A549 (cell line): ENCODE data around the gene SDC1. TPM values are rescaled to one million over a fixed set of nuclear protein-coding genes. Genes with fewer than 3 reads are reported as not detected.

Source experiments
- ATAC-seq, 2 experiments: fragments of 200-7000 bp in 1 of 2; fragments of >200 bp in 1 of 2; cut with Nextera tagmentation in 1 of 2; cut with Tn5 transposase in 1 of 2; 3 replicates each; pipeline versions ENCODE4 v1.8.0 to v1.9.1; 2018 to 2020; ENCODE audit warnings: mild to moderate bottlenecking in 1 of 2, moderate library complexity in 1 of 2
- CTCF ChIA-PET: fragments of 300-600 bp; sonication (Branson Sonifier 250); formaldehyde crosslinking; extraction: SDS; loops from one replicate; lab custom pipeline; 2021; ENCODE audit warnings: antibody characterized with exemption, inconsistent platforms; lab: Yijun Ruan, JAX
- POLR2A ChIA-PET: fragments of 350-600 bp; formaldehyde crosslinking; extraction: SDS; loops from one replicate; lab custom pipeline; 2021; ENCODE audit warnings: antibody characterized with exemption, inconsistent platforms; lab: Yijun Ruan, JAX
- DNase-seq, 2 experiments: peaks; one replicate each; pipeline versions ENCODE4 v3.0.0 to v3.0.0-alpha.2; 2011 to 2016; ENCODE audit warnings: low read depth in 1 of 2, low spot score in 1 of 2
- FAIRE-seq: peaks from 2 replicates; lab custom pipeline; 2011; peaks lifted over from hg19 to GRCh38; lab: Jason Lieb, UNC
- H3K27ac ChIP-seq, 2 experiments: fragments of >200 bp; sonication (Bioruptor Twin); formaldehyde crosslinking; 3 replicates each; pipeline ENCODE4 v1.5.1; 2016 to 2017
- H3K4me1 ChIP-seq: fragments of >200 bp; sonication (Bioruptor Twin); formaldehyde crosslinking; 3 replicates; pipeline ENCODE4 v1.6.1; 2016
- H3K4me2 ChIP-seq: fragments of >200 bp; sonication (Bioruptor Twin); formaldehyde crosslinking; 3 replicates; pipeline ENCODE4 v1.6.1; 2016
- H3K4me3 ChIP-seq: fragments of >200 bp; sonication (Bioruptor Twin); formaldehyde crosslinking; 3 replicates; pipeline ENCODE4 v1.5.1; 2016
- H3K9me3 ChIP-seq: fragments of >200 bp; sonication (Bioruptor Twin); formaldehyde crosslinking; 3 replicates; pipeline ENCODE4 v1.6.1; 2016
- CEBPB ChIP-seq, 2 experiments: fragments of >200 bp in 1 of 2; sonication (Bioruptor Twin) in 1 of 2; formaldehyde crosslinking in 1 of 2; IDR thresholded peaks; 2 replicates each; pipeline ENCODE4 v1.6.1; 2012 to 2016
- CHD2 ChIP-seq: fragments of 150-350 bp; IDR thresholded peaks from 2 replicates; pipeline ENCODE4 v1.6.1; 2014; ENCODE audit warnings: low read length; ENCODE audit not compliant: partially characterized antibody
- CHD4 ChIP-seq: fragments of 200-600 bp; sonication (generic); IDR thresholded peaks from 2 replicates; pipeline ENCODE4 v1.6.1; 2016; ENCODE audit warnings: antibody characterized with exemption, mild to moderate bottlenecking, borderline replicate concordance
- EHMT2 ChIP-seq: fragments of 200-600 bp; sonication (generic); IDR thresholded peaks from 2 replicates; pipeline ENCODE4 v1.6.1; 2016; ENCODE audit warnings: antibody characterized with exemption, low read depth, mild to moderate bottlenecking, moderate library complexity
- EP300 ChIP-seq, 2 experiments: fragments of >200 bp; sonication (Bioruptor Twin); formaldehyde crosslinking; IDR thresholded peaks; 2 replicates in 1 of 2; 3 replicates in 1 of 2; pipeline ENCODE4 v1.6.1; 2016 to 2017
- ESRRA ChIP-seq: fragments of 150-350 bp; IDR thresholded peaks from 2 replicates; pipeline ENCODE4 v1.6.1; 2014; ENCODE audit warnings: mild to moderate bottlenecking, low read length, borderline replicate concordance
- FOSB ChIP-seq: fragments of 250-450 bp; sonication (Bioruptor Pico); IDR thresholded peaks from 2 replicates; pipeline ENCODE4 v1.5.0; 2020; ENCODE audit warnings: mild to moderate bottlenecking, moderate library complexity
- GATA3 ChIP-seq: IDR thresholded peaks from 2 replicates; pipeline ENCODE4 v1.6.1; 2012; ENCODE audit warnings: borderline replicate concordance
- HOXA7 ChIP-seq: fragments of 250-450 bp; sonication (Bioruptor Pico); IDR thresholded peaks from 2 replicates; pipeline ENCODE4 v1.5.0; 2020; ENCODE audit warnings: mild to moderate bottlenecking, moderate library complexity
- HOXB5 ChIP-seq: fragments of 250-450 bp; sonication (Bioruptor Pico); IDR thresholded peaks from 2 replicates; pipeline ENCODE4 v1.5.0; 2020; ENCODE audit warnings: mild to moderate bottlenecking, moderate library complexity
- JUN ChIP-seq, 2 experiments: fragments of >200 bp; sonication (Bioruptor Twin); formaldehyde crosslinking; IDR thresholded peaks; 2 replicates in 1 of 2; 3 replicates in 1 of 2; pipeline ENCODE4 v1.6.1; 2016 to 2017
- JUNB ChIP-seq: fragments of >200 bp; sonication (Bioruptor Twin); formaldehyde crosslinking; IDR thresholded peaks from 2 replicates; pipeline ENCODE4 v1.6.1; 2016
- NFE2L2 ChIP-seq: fragments of 150-350 bp; conservative IDR thresholded peaks from 2 replicates; pipeline ENCODE4 v1.6.1; 2014; ENCODE audit warnings: low read length
- RAD21 ChIP-seq, 2 experiments: fragments of >200 bp in 1 of 2; sonication (Bioruptor Twin) in 1 of 2; formaldehyde crosslinking in 1 of 2; IDR thresholded peaks in 1 of 2; conservative IDR thresholded peaks in 1 of 2; 2 replicates in 1 of 2; 3 replicates in 1 of 2; pipeline ENCODE4 v1.6.1; 2012 to 2018; ENCODE audit warnings: inconsistent platforms in 1 of 2
- RARB ChIP-seq: fragments of 250-450 bp; sonication (Bioruptor Pico); IDR thresholded peaks from 2 replicates; pipeline ENCODE4 v1.8.0; 2021; ENCODE audit warnings: mild to moderate bottlenecking, moderate library complexity
- SREBF2 ChIP-seq: fragments of 450-650 bp; IDR thresholded peaks from 2 replicates; pipeline ENCODE4 v1.6.1; 2014; ENCODE audit warnings: mild to moderate bottlenecking, moderate library complexity
- TFCP2L1 ChIP-seq: fragments of 250-450 bp; sonication (Bioruptor Pico); IDR thresholded peaks from 2 replicates; pipeline ENCODE4 v1.5.0; 2021; ENCODE audit warnings: mild to moderate bottlenecking
- TP53 ChIP-seq: fragments of 250-450 bp; sonication (Bioruptor Pico); IDR thresholded peaks from 2 replicates; pipeline ENCODE4 v1.5.0; 2021; ENCODE audit warnings: mild to moderate bottlenecking, moderate library complexity
- ZC3H11A ChIP-seq: fragments of 450-650 bp; IDR thresholded peaks from 2 replicates; pipeline ENCODE4 v1.6.1; 2014; ENCODE audit warnings: antibody characterized with exemption, mild to moderate bottlenecking
- ZFP36 ChIP-seq: fragments of 450-650 bp; IDR thresholded peaks from 2 replicates; pipeline ENCODE4 v1.6.1; 2014; ENCODE audit warnings: borderline replicate concordance; ENCODE audit not compliant: partially characterized antibody
- ZSCAN20 ChIP-seq: fragments of 250-450 bp; sonication (Bioruptor Pico); IDR thresholded peaks from 2 replicates; pipeline ENCODE4 v1.8.0; 2022; ENCODE audit warnings: mild to moderate bottlenecking, moderate library complexity
- WGBS: methylation state at CpG from one replicate; pipeline ENCODE4 v1.1.6; 2017; ENCODE audit errors: missing lambda C conversion rate; 5-methylcytosine and 5-hydroxymethylcytosine counted together
- polyA plus RNA-seq, 4 experiments: library from polyadenylated mRNA; depleted of rRNA in 3 of 4; stranded (reverse); fragments of >200 nt; fragmentation: RNase III in 1 of 4; extraction: RNeasy Plus Mini Kit Qiagen cat#74134 plus additional on column Dnase treatment in 1 of 4; gene quantifications; 2 replicates in 3 of 4; 3 replicates in 1 of 4; pipeline ENCODE4 v1.2.3, GENCODE V29; 2011 to 2017
- TF ChIP-seq, protein P1 (sequence below): IDR thresholded peaks from 2 replicates; pipeline ENCODE4 v1.6.1; 2012; ENCODE audit warnings: low read depth, borderline replicate concordance
- TF ChIP-seq, protein P2 (sequence below): fragments of >200 bp; sonication (Bioruptor Twin); formaldehyde crosslinking; IDR thresholded peaks from 3 replicates; pipeline ENCODE4 v1.5.1; 2016
- TF ChIP-seq, protein P3 (sequence below): fragments of 150-350 bp; IDR thresholded peaks from 2 replicates; pipeline ENCODE4 v1.6.1; 2014; ENCODE audit warnings: low read depth, mild to moderate bottlenecking, low read length

Gene SDC1
- polyA plus RNA-seq, 2 of the 4 experiments (the other 2 are of a cell fraction): 116 to 171 TPM

DNA sequence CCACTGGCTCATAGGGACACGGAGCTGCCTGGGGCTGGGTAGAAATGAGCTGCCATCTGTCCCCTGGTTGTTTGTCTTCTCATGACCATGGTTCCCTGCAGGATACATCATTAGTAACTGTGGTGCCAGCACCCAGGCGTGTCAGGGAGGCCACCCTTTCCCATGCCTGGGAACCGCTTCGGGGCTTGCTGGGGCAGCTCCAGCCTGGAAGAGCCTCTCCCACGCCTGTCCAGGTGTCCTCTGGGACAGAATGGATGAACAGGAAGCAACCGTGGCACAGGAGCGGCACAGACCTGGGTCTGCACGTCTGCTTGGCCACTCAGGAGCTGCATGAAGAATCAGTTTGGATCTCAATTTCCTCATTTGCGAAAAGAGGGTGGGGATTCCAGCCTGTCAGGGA lies 34.8 kb downstream of the SDC1 start:
- Histone ChIP-seq H3K27ac (peak overlapping the region in 1 of 2 experiments; percentile 90; a peak in 4 of 6 replicates), H3K4me2 (no peak overlapping the region), H3K4me3 (no peak overlapping the region), H3K4me1 (peaks cover 32% of the 10 kb centered on the region), H3K9me3 (no peaks in the 10 kb centered on the region)
- ChIA-PET POLR2A (no interaction called here), CTCF (interaction anchor here (0.6 to 9.9 kb wide), 17 partner anchors 8 to 101 kb away, joined by 3 to 111 read pairs (median 6); partner anchors contain the start of gene SDC1)
- TF ChIP-seq ESRRA (no peak), RARB (CRISPR knock-in tag) (no peak), EHMT2 (no peak), ZSCAN20 (CRISPR knock-in tag) (no peak), CHD2 (no peak), HOXA7 (CRISPR knock-in tag) (no peak), HOXB5 (no peak)
- TF ChIP-seq, protein P1, sequence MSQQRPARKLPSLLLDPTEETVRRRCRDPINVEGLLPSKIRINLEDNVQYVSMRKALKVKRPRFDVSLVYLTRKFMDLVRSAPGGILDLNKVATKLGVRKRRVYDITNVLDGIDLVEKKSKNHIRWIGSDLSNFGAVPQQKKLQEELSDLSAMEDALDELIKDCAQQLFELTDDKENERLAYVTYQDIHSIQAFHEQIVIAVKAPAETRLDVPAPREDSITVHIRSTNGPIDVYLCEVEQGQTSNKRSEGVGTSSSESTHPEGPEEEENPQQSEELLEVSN: no peak
- TF ChIP-seq, protein P2, sequence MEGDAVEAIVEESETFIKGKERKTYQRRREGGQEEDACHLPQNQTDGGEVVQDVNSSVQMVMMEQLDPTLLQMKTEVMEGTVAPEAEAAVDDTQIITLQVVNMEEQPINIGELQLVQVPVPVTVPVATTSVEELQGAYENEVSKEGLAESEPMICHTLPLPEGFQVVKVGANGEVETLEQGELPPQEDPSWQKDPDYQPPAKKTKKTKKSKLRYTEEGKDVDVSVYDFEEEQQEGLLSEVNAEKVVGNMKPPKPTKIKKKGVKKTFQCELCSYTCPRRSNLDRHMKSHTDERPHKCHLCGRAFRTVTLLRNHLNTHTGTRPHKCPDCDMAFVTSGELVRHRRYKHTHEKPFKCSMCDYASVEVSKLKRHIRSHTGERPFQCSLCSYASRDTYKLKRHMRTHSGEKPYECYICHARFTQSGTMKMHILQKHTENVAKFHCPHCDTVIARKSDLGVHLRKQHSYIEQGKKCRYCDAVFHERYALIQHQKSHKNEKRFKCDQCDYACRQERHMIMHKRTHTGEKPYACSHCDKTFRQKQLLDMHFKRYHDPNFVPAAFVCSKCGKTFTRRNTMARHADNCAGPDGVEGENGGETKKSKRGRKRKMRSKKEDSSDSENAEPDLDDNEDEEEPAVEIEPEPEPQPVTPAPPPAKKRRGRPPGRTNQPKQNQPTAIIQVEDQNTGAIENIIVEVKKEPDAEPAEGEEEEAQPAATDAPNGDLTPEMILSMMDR: no peak
- 83% methylated on average over 8 of the region's 9 CpGs for WGBS
- FAIRE-seq: no peak
- ATAC-seq: no peak
- no peak for DNase-seq

DNA sequence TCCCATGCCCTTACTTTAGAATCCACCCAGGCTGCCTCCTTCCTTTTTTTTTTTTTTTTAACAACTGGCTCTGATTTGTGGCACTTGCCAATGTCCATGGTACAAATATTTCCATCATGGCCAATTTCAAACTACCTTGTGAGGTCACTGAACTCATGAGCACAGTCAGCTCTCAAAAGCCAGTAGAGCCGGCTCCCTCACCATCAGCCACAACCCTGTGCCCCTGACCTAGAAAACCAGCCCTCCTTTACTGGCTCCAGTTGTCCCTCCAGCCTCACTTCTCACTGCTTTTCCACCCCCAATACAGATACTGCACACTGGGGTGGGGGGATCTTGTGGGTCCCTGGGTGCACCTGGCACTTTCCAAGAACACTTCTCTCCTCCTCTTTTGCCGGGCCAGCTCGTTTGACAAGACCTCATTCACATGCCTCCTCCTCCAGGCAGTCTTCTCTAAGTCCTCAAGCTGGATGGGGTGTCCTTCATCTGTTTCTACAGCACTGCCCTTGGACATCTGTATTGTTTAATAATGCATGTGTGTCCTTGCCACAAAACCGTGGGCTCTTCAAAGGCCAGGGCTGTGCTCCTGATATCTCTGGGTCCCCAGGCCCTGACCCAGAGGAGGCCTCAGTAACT lies 35.5 kb downstream of the SDC1 start:
- 84% methylated on average over 4 of the region's 4 CpGs for WGBS
- FAIRE-seq: no peak

DNA sequence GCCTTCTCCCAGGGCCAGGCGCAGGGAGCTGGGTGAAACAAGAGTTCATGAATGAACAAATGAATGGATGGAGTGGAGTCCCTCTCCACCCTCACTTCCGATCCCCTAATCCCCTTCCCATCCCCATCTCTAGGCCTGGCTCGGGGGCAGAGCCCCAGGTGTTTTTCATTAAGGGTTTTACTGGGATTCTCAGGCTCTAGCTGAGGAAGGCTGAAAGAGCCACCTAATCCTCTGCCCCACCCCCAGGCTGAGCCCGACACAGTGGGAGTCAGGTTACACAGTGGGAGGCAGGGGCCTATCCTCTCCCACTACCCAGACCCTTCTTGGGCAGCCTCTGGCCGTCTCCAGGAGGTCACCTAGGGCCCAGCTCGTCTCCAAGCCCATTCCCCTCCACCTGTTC lies 36.1 kb downstream of the SDC1 start:
- H3K4me2 ChIP-seq: no peak overlapping the region
- WGBS: 70% methylated on average over 6 of the region's 6 CpGs
- H3K4me3 ChIP-seq: no peak overlapping the region
- POLR2A ChIA-PET: interaction anchor here (1.0 kb wide), 1 partner anchor 9 kb away, joined by 4 read pairs; no protein-coding TSS in a partner anchor
- CTCF ChIA-PET: interaction anchor here (0.6 to 9.9 kb wide), 10 partner anchors 9 to 174 kb away, joined by 3 to 111 read pairs (median 22); partner anchors contain the start of gene SDC1
- no peak for ATAC-seq
- no peaks in the 10 kb centered on the region for H3K9me3 ChIP-seq
- peaks cover 45% of the 10 kb centered on the region for H3K4me1 ChIP-seq
- H3K27ac ChIP-seq: peak overlapping the region in 1 of 2 experiments; percentile 90; a peak in 3 of 6 replicates
- DNase-seq: no peak
- no peak for FAIRE-seq
- TF ChIP-seq CHD4 (no peak), GATA3 (no peak), ESRRA (no peak), ZC3H11A (no peak), CEBPB (IDR thresholded peaks at IDR 0.05) (no peak), FOSB (CRISPR knock-in tag) (no peak), JUNB (no peak), SREBF2 (no peak), JUN (IDR thresholded peaks at IDR 0.05) (no peak), TFCP2L1 (CRISPR knock-in tag) (no peak), CHD2 (no peak), EP300 (IDR thresholded peaks at IDR 0.05) (no peak), TP53 (CRISPR knock-in tag) (no peak), NFE2L2 (no peak)
- TF ChIP-seq, protein P3, sequence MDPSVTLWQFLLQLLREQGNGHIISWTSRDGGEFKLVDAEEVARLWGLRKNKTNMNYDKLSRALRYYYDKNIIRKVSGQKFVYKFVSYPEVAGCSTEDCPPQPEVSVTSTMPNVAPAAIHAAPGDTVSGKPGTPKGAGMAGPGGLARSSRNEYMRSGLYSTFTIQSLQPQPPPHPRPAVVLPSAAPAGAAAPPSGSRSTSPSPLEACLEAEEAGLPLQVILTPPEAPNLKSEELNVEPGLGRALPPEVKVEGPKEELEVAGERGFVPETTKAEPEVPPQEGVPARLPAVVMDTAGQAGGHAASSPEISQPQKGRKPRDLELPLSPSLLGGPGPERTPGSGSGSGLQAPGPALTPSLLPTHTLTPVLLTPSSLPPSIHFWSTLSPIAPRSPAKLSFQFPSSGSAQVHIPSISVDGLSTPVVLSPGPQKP: no peak

More for the DNA sequence above, 35.5 kb downstream of the SDC1 start:
- DNase-seq (no peak), ATAC-seq (no peak)
- Histone ChIP-seq H3K4me3 (no peak overlapping the region), H3K4me2 (no peak overlapping the region), H3K9me3 (no peaks in the 10 kb centered on the region), H3K27ac (peak overlapping the region in 1 of 2 experiments; percentile 90; a peak in 3 of 6 replicates), H3K4me1 (peaks cover 39% of the 10 kb centered on the region)
- CTCF ChIA-PET: interaction anchor here (0.6 to 9.9 kb wide), 12 partner anchors 9 to 175 kb away, joined by 3 to 111 read pairs (median 7); partner anchors contain the start of gene SDC1
- POLR2A ChIA-PET: interaction anchor here (0.7 to 1.0 kb wide), 2 partner anchors 9 to 20 kb away, joined by 3 to 4 read pairs; no protein-coding TSS in a partner anchor
- no peak for TF ChIP-seq RAD21 (conservative IDR thresholded peaks at IDR 0.05 in 1 of 2, IDR thresholded peaks at IDR 0.05 in 1 of 2)
- TF ChIP-seq ZFP36: peak; percentile 28
- TF ChIP-seq, all 56 proteins: peak for 1
